Measurements from ENCODE around the gene FBP2. TPM values are rescaled to one million over a fixed set of nuclear protein-coding genes. Genes with fewer than 3 reads are reported as not detected.

The FBP2 gene
- total and polyA plus RNA-seq, 2 of the 8 experiments (the other 6 are each of a cell fraction or from before 2014, with no cell fraction given): not detected

- no peak overlapping the region for H3K14ac ChIP-seq (ENCODE audit: insufficient read length)
- no peak overlapping the region for H3K27ac ChIP-seq (ENCODE audit: low read depth, low read length)
- H3K56ac ChIP-seq (replicated peaks; ENCODE audit: insufficient read length, low read depth, low read length): no peak overlapping the region
- H2BK20ac ChIP-seq (ENCODE audit: low read length): no peak overlapping the region
- no peak overlapping the region for H4K91ac ChIP-seq (replicated peaks; ENCODE audit: insufficient read length, low read length)
- no peak overlapping the region for H3K23ac ChIP-seq (ENCODE audit: insufficient read length)
- FAIRE-seq: no peak
- H3K27me3 ChIP-seq (replicated peaks in 1 of 4; ENCODE audit: control insufficient read depth in 3 of 4, extremely low read depth in 1 of 4, insufficient read depth in 3 of 4, low read length in 3 of 4): no peaks in the 10 kb centered on the region; a peak in 1 of 7 replicates
- H2BK15ac ChIP-seq (ENCODE audit: low read length): no peak overlapping the region
- H2BK120ac ChIP-seq (replicated peaks; ENCODE audit: low read depth, low read length): no peak overlapping the region
- no peak overlapping the region for H3K4me3 ChIP-seq (ENCODE audit: extremely low read depth in 1 of 4, insufficient read depth in 2 of 4, low read depth in 3 of 4, low read length in 4 of 4)
- no peaks in the 10 kb centered on the region for H3K36me3 ChIP-seq (ENCODE audit: control insufficient read depth in 2 of 4, insufficient read depth in 4 of 4, low read length in 3 of 4)
- H4K8ac ChIP-seq (ENCODE audit: extremely low read depth, insufficient read depth, low read length): no peak overlapping the region
- 79% methylated on average over 5 of the region's 6 CpGs; no CpG with 5 or more reads in 1 of the 2 experiments for WGBS, 2 experiments (ENCODE audit: extremely low coverage in 1 of 2, insufficient coverage in 1 of 2, insufficient read length in 1 of 2, insufficient replicate concordance in 2 of 2, low coverage in 1 of 2, low lambda C conversion rate in 2 of 2, missing lambda C conversion rate in 1 of 2)
- no peak overlapping the region for H2AK5ac ChIP-seq (ENCODE audit: low read depth, low read length)
- H2BK12ac ChIP-seq (ENCODE audit: low read depth, low read length): no peak overlapping the region
- H4K5ac ChIP-seq (ENCODE audit: insufficient read length, low read depth, low read length): no peak overlapping the region
- H3K23me2 ChIP-seq (ENCODE audit: low read depth, low read length): no peaks in the 10 kb centered on the region
- H3K4ac ChIP-seq (replicated peaks; ENCODE audit: insufficient read length, low read depth, low read length): no peak overlapping the region
- H4K20me1 ChIP-seq (replicated peaks in 1 of 2; ENCODE audit: control insufficient read depth in 1 of 2, insufficient read depth in 2 of 2, low read length in 2 of 2): no peaks in the 10 kb centered on the region
- H3K79me1 ChIP-seq (ENCODE audit: low read depth, low read length): no peaks in the 10 kb centered on the region
- no peak for DNase-seq (ENCODE audit: low read depth in 1 of 2, low spot score in 2 of 2)
- H2AFZ ChIP-seq (ENCODE audit: low read length): no peak overlapping the region
- no peaks in the 10 kb centered on the region for H3K79me2 ChIP-seq (ENCODE audit: control insufficient read depth in 1 of 2, insufficient read depth in 2 of 2, low read length in 2 of 2)
- H3K9ac ChIP-seq (replicated peaks in 1 of 4; ENCODE audit: extremely low read depth in 1 of 4, low read depth in 3 of 4, low read length in 3 of 4): no peak overlapping the region
- no peak overlapping the region for H2BK5ac ChIP-seq (ENCODE audit: low read depth, low read length)
- H3K9me3 ChIP-seq (ENCODE audit: insufficient read depth in 2 of 2, low read depth in 1 of 2, low read length in 1 of 2): no peaks in the 10 kb centered on the region
- TF ChIP-seq SIX5 (IDR thresholded peaks at IDR 0.05; ENCODE audit: low read depth, low read length) (no peak), SAP30 (IDR thresholded peaks at IDR 0.05; ENCODE audit: insufficient read depth, insufficient replicate concordance, low read length) (no peak), RAD21 (IDR thresholded peaks at IDR 0.05 in 1 of 2, conservative IDR thresholded peaks at IDR 0.05 in 1 of 2; ENCODE audit: low read depth in 2 of 2, low read length in 2 of 2) (peak; percentile 3 to 40; a peak in 2 of 4 replicates), CTCF (IDR thresholded peaks at IDR 0.05; ENCODE audit: control extremely low read depth in 1 of 3, insufficient read depth in 1 of 3, low read depth in 1 of 3, low read length in 3 of 3) (peak in 2 of 3 experiments; percentile 20 to 43; a peak in 2 of 4 replicates), JUN (IDR thresholded peaks at IDR 0.05; ENCODE audit: low read depth, low read length) (no peak), YY1 (IDR thresholded peaks at IDR 0.05; ENCODE audit: low read depth, low read length) (no peak), GTF2F1 (IDR thresholded peaks at IDR 0.05; ENCODE audit: borderline replicate concordance, low read depth, low read length) (no peak), POU5F1 (IDR thresholded peaks at IDR 0.05; ENCODE audit: low read depth, low read length) (no peak)
- H3K18ac ChIP-seq (ENCODE audit: extremely low read depth, low read length): no peak overlapping the region
- H3K4me2 ChIP-seq (ENCODE audit: insufficient read depth in 1 of 2, low read depth in 2 of 2, low read length in 2 of 2): no peak overlapping the region
- CTCF ChIA-PET (ENCODE audit: partially characterized antibody): interaction anchor here (0.6 to 8.1 kb wide), 13 partner anchors 11 to 1402 kb away, joined by 3 to 41 read pairs (median 4); partner anchors contain the start of gene PCAT7
- peaks cover 10 to 16% (median 12%) of the 10 kb centered on the region in 4 experiments for H3K4me1 ChIP-seq (replicated peaks in 1 of 4; ENCODE audit: control insufficient read depth in 3 of 4, insufficient read depth in 4 of 4, low read length in 3 of 4)
- POLR2A ChIA-PET (ENCODE audit: partially characterized antibody): interaction anchor here (0.9 to 2.0 kb wide), 2 partner anchors 57 to 73 kb away, joined by 3 to 6 read pairs; partner anchors contain the start of gene PCAT7
Observed at GRCh38 chr9:94627287-94627686, 33.7 kb upstream of the FBP2 start.

Measured in H1 (cell line).